ENCODE data around the gene ERC2. TPM values are rescaled to one million over a fixed set of nuclear protein-coding genes. Genes with fewer than 3 reads are reported as not detected.

ERC2 gene
- total RNA-seq, 1 donor from 2014 or later: 0.15 TPM

DNA sequence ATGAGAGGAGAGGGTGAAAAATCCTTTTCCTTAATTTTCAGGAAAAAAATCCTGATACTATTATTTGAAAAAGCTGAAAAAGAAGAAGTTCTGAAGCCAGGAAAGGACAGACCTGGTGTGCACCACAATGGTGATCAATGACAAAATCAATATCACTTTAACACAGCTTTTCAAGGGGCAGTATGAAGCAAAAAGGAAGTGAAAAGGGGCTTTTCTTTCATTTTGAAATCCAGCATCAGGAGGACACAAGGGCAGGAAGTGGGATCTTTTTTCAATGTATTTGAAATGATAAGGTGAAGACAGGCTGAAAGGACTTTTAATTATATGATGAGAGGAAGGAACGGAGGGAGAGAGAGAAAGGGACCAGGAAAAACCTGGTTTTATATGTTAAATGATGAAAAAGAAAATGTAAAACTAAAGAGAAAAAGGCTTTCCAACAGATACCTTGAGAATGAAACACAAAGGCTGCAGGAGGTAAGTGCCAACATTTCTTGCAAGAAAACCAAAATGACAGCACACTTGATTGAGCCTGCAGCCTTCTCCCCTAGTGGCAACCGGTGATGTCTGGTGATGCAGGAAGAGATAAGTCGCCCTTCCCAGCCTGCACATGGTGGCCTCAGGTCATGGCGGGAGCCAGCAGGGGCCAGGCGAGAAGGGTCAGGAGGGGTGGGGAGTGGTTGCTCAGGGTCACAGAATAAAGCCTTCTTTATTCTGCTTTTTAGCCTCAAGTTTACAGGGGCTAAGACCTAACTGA lies 744.4 kb downstream of the ERC2 start:
- intact Hi-C loops (cut with micrococcal nuclease): no loop called here

DNA sequence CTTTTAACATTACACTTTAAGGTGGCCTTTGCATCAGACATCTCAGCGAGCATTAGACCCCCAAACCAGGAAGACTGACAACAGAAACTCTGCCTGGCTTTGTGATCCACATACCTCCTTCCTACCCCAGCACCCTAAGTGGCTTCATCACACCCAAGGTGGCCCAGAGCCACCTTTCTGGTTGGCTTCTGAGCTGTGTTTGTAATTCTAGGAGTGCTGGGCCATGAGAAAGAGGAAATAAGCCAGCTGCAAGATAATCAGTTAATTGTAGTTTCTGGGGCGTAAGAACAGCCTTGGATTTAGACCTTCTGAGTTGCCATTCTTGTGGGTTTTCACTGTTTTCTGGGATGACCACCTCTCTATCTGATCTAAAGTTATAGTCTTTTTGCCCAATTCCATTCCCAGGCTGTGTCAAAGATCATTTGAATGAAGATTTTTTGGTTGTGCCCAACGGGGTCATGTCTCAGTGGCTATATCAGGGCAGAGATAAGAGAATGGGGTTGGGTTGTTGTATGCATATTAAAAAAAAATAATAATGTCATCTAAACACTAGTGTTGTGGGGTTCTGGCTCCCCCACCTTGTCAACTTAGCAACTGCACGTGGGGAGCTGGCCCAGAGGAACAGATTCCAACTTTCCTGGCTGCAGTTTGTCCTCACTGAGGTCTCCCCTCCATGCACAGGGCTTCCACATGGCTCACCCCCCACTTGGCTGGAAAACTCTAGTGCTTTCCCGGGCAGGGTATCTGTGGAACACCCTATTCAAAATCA lies 746.4 kb downstream of the ERC2 start:
- intact Hi-C loops (cut with micrococcal nuclease): no loop called here

- intact Hi-C loops (cut with micrococcal nuclease): no loop called here
Observed at GRCh38 chr3:55720614-55721013, 747.7 kb downstream of the ERC2 start.

GRCh38 chr3:55719508-55719907 lies 748.8 kb downstream of the ERC2 start:
- intact Hi-C loops (cut with micrococcal nuclease): no loop called here

DNA sequence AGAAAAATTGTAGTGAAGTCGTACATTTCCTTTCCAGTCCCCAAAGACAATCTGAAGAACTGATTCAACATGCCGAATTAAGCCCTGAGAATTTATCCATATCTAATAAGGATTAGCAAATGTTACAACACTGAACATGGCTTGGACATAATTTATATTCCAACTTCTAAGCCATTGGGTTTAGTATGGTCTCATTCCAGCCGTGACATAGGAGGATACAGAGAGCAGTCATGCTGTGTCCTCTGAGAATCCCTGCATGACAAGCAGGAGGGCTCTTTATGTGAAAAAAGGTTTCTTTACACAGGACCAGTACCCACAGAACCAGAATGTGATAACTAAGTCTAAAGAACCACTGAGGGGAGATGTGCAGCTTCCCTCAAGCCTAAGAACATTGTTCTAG lies 749.3 kb downstream of the ERC2 start:
- intact Hi-C loops (cut with micrococcal nuclease): no loop called here

DNA sequence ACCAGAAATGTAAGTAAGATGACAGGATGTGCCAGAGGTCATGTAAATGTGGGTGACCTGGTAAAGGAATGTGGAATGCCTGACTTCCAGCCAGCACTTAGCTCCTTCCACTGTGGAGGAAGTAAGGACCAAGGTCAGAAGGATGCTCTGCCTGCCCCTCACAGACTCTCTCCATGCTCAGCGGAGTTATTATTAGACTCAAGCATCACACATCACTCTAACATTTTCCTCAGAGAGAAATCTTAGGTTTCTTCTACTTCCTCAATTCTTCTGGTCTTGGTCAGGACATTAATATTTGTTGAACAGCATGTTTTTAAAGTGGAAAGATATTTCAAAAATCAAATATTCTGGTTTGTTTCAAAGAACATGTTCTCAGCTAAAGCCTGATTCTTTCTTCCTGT lies 749.7 kb downstream of the ERC2 start:
- intact Hi-C loops (cut with micrococcal nuclease): no loop called here

- intact Hi-C loops (cut with micrococcal nuclease): no loop called here
Observed at GRCh38 chr3:55718074-55718473, 750.2 kb downstream of the ERC2 start.

DNA sequence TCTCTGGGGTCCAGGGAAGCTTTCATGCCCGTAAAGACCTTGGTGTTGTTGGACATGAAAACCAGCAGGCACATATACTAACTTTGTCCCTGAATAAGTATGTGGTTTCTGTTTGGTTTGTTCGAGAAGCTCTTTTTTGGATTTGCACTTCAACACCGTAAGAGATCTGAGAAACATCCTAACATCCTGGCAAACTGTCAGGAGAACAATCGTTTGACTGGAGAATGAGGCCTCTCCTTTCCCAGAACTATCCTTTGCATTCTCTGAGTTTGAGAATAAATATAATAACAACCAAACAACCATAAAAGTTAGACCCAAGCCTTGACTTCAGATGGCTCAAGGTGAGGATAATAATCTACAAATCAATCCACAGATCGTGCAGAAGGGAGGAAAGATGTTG lies 750.8 kb downstream of the ERC2 start:
- intact Hi-C loops (cut with micrococcal nuclease): no loop called here

- intact Hi-C loops (cut with micrococcal nuclease): no loop called here
Observed at GRCh38 chr3:55716611-55717225, 751.5 kb downstream of the ERC2 start.

GRCh38 chr3:55716044-55716443 lies 752.2 kb downstream of the ERC2 start:
- intact Hi-C loops (cut with micrococcal nuclease): no loop called here

DNA sequence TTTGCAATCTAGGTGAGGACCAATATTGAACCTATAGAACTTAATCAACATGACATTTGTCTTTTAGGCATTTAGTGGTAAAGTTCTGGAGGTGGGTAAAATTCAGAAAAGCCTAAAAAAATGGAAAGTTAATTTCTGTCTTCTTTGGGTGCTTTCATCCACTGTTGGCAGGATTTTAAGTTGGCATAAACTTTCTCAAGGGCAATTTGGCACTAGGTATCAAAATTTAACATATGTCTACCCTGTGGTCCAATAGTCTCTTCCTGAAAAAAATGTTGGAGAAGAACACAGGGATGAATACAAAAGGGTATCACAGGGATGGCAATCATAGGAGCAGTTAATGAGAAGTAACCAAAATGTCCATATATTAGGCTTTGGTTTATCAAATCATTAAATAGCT lies 754.2 kb downstream of the ERC2 start:
- intact Hi-C loops (cut with micrococcal nuclease): no loop called here

GRCh38 chr3:55711646-55712045 lies 756.6 kb downstream of the ERC2 start:
- intact Hi-C loops (cut with micrococcal nuclease): no loop called here

DNA sequence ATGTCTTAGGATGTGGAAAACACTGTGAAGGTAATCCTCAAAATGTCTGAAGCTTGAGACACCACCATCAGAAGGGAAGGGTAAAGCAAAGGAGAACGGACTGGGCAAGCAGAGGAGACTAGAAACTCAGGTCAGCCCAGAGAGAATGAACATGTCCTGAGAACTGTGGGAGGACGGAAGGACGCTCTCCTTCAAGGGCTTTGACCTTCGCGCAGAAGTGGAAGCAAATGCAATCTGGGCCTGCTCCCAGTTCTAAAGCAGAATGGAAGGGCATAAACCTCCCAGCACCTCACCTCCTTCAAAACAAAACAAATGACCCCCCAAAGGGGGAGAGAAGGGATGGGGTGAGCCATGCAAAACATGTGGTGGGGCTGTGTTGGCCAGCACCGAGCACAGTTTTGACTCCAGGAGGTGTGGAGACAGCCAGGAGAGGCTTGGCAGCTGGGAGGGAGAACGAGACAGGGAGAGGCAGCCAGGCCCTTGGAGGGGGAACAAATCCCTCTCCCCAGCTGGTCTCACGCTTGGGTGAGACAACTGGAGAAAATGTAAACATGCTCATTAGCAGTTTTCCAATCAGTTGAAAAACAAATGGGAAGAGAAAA lies 758.8 kb downstream of the ERC2 start:
- intact Hi-C loops (cut with micrococcal nuclease): no loop called here

GRCh38 chr3:55708921-55709320 lies 759.3 kb downstream of the ERC2 start:
- intact Hi-C loops (cut with micrococcal nuclease): no loop called here

- intact Hi-C loops (cut with micrococcal nuclease): no loop called here
Observed at GRCh38 chr3:55708242-55708641, 760.0 kb downstream of the ERC2 start.

DNA sequence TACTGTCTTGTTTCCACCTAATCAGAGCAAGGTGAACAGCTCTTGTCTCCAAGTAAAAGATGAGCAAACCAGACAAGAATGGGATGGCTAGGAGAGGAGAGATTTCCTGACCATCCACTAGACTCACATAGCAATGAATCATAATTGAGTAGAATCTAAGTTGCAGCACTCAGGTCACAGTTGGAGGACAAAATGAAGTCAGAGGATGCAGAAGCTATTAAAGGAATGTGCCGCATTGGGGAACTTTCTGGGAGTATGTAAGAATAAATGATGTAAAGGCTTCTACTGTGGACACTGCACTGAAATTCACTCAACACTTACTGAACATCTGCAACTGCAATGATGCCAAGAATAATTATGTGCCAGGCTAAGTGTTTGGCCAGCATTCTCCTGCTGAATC lies 763.7 kb downstream of the ERC2 start:
- intact Hi-C loops (cut with micrococcal nuclease): no loop called here

- intact Hi-C loops (cut with micrococcal nuclease): no loop called here
Observed at GRCh38 chr3:55702822-55703221, 765.4 kb downstream of the ERC2 start.

DNA sequence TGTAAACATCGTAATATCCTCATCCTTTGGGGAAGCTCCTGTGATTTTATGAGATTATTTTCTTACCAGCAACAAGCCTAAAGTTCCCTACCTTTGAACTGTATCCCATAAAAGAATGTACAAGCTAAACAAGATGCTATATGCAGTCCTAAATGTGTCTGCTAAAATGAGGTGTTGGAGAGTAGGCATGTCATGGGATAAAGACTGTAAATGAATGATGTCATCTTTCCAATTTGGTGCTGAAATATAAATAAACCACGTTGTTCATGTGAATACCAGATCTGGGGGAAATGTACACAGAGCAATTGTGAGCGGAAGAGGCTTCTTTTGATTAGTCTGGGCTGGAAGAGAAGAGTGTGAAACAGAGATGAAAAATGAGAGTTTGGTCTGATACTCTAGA lies 766.3 kb downstream of the ERC2 start:
- intact Hi-C loops (cut with micrococcal nuclease): no loop called here

DNA sequence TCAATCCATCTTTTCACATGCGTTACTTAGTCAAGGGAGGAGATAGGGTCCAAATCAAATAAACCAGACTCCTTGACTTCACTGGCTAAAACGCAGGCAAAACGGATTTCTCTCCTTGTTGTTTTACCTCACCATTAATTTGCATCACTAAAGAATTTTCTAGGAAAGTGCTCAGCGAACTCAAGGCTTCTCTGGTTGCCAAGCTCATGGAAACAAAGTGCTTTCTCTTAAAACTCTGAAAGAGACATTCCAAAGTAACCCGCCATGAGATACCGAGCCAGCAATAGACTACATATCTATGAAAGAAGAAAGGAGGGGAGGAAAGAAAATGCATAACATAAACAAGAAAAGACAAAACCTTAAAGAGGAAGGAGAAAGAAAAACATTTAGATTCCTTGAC lies 769.4 kb downstream of the ERC2 start:
- intact Hi-C loops (cut with micrococcal nuclease): no loop called here

- intact Hi-C loops (cut with micrococcal nuclease): no loop called here
Observed at GRCh38 chr3:55697177-55697865, 770.9 kb downstream of the ERC2 start.

GRCh38 chr3:55692957-55693558 lies 775.2 kb downstream of the ERC2 start:
- intact Hi-C loops (cut with micrococcal nuclease): no loop called here
